Measurements from ENCODE around the gene CDKAL1. TPM values are rescaled to one million over a fixed set of nuclear protein-coding genes. Genes with fewer than 3 reads are reported as not detected.

CDKAL1 gene
- total and polyA plus RNA-seq, 4 donors, result 2.0 to 12.9 (median 6.7) TPM

- WGBS, result 56% methylated on average over 2 of the region's 2 CpGs
- H3K9ac ChIP-seq (ENCODE audit: low read depth in 1 of 2, low read length in 2 of 2), result no peak overlapping the region
- peaks cover 0 to 2% (median under 1%) of the 10 kb centered on the region in 4 donors for H3K4me1 ChIP-seq (ENCODE audit: control insufficient read depth in 4 of 4, insufficient read depth in 4 of 4, low read length in 3 of 4)
- H3K27me3 ChIP-seq (ENCODE audit: control insufficient read depth in 4 of 4, insufficient read depth in 4 of 4, low read length in 3 of 4), result no peaks in the 10 kb centered on the region
- DNase-seq (ENCODE audit: low spot score), result no peak
- H3K36me3 ChIP-seq (ENCODE audit: control insufficient read depth in 4 of 4, insufficient read depth in 3 of 4, low read depth in 1 of 4, low read length in 3 of 4), result no peaks in the 10 kb centered on the region
- no peak for TF ChIP-seq CTCF (IDR thresholded peaks at IDR 0.05; ENCODE audit: low read depth, low read length, missing input control)
- TF ChIP-seq EGR1 (IDR thresholded peaks at IDR 0.05; ENCODE audit: low read depth in 2 of 2), result no peak
- TF ChIP-seq RAD21 (IDR thresholded peaks at IDR 0.05), result no peak
- no peaks in the 10 kb centered on the region for H3K9me3 ChIP-seq (ENCODE audit: control insufficient read depth in 4 of 4, low read length in 3 of 4)
- no peak overlapping the region for H3K27ac ChIP-seq (ENCODE audit: low read depth in 1 of 2, low read length in 2 of 2)
- no peak overlapping the region for H3K4me3 ChIP-seq (ENCODE audit: low read depth in 1 of 3, low read length in 3 of 3)
These were observed 177.8 kb downstream of the CDKAL1 start for GRCh38 chr6:20712011-20712410.

- Histone ChIP-seq H3K27me3 (ENCODE audit: control insufficient read depth in 4 of 4, insufficient read depth in 4 of 4, low read length in 3 of 4) (no peaks in the 10 kb centered on the region), H3K9me3 (ENCODE audit: control insufficient read depth in 4 of 4, low read length in 3 of 4) (no peaks in the 10 kb centered on the region), H3K36me3 (ENCODE audit: control insufficient read depth in 4 of 4, insufficient read depth in 3 of 4, low read depth in 1 of 4, low read length in 3 of 4) (no peaks in the 10 kb centered on the region), H3K4me1 (ENCODE audit: control insufficient read depth in 4 of 4, insufficient read depth in 4 of 4, low read length in 3 of 4) (no peaks in the 10 kb centered on the region), H3K9ac (ENCODE audit: low read depth in 1 of 2, low read length in 2 of 2) (no peak overlapping the region), H3K27ac (ENCODE audit: low read depth in 1 of 2, low read length in 2 of 2) (no peak overlapping the region), H3K4me3 (ENCODE audit: low read depth in 1 of 3, low read length in 3 of 3) (no peak overlapping the region)
- DNase-seq (ENCODE audit: low spot score), result no peak
- TF ChIP-seq NR2F2 (IDR thresholded peaks at IDR 0.05) (no peak), EGR1 (IDR thresholded peaks at IDR 0.05; ENCODE audit: low read depth in 2 of 2) (no peak), JUND (IDR thresholded peaks at IDR 0.05) (no peak), TAF1 (conservative IDR thresholded peaks at IDR 0.05) (no peak), RXRA (IDR thresholded peaks at IDR 0.05) (no peak), CTCF (IDR thresholded peaks at IDR 0.05; ENCODE audit: low read depth, low read length, missing input control) (no peak), HNF4G (IDR thresholded peaks at IDR 0.05) (no peak), ZBTB33 (IDR thresholded peaks at IDR 0.05) (no peak), FOXA2 (IDR thresholded peaks at IDR 0.05) (no peak), YY1 (IDR thresholded peaks at IDR 0.05) (no peak), ATF3 (IDR thresholded peaks at IDR 0.05) (no peak), SP1 (IDR thresholded peaks at IDR 0.05) (no peak), REST (IDR thresholded peaks at IDR 0.05) (no peak)
- 62% methylated on average over 3 of the region's 3 CpGs for WGBS
These were observed 181.0 kb downstream of the CDKAL1 start for GRCh38 chr6:20715135-20715806.

Data from liver (tissue), 9 donors.